Measurements from ENCODE around the gene FOXP1. TPM values are rescaled to one million over a fixed set of nuclear protein-coding genes. Genes with fewer than 3 reads are reported as not detected.

Gene FOXP1
- total RNA-seq, 4 donors from 2014 or later = 181 to 225 (median 205) TPM

DNA sequence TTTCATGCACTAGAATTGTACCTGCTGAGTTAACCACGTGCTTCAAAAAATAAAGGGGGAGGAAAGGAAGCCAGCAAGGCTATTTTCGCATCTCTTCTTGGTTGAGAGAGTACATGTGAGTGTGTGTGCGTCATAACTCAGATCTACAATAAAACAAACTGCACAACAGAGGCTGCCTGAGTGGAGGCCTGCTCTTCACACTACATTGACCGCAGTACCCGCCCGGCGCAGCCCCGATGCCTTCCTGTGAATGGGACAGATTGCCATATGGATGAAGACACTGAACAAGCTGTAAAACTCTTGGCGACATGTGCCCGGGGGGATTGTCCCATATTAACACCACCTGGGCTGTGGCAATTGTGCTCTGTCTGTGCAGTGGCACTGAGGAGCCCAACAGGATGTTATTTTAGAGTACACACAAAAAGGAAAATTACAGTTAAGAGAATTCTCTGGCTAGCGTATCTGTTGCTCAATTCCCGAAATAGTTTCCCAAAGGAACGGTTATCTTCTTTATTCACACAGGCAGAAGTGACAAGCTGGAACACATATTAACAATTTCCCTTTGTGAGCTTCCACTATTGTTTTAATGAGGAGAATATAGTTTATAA is 551.5 kb downstream of the FOXP1 start:
- no peaks in the 10 kb centered on the region for H3K27me3 ChIP-seq
- H3K4me3 ChIP-seq = peak overlapping the region in 2 of 4 donors; percentile 2 to 7
- intact Hi-C loops (cut with DNase I) = no loop called here
- DNase-seq (ENCODE audit: extremely low spot score) = peak; percentile 89
- H3K4me1 ChIP-seq = peaks cover 68 to 97% (median 88%) of the 10 kb centered on the region in 4 donors
- H3K9me3 ChIP-seq = no peaks in the 10 kb centered on the region
- H3K27ac ChIP-seq (replicated peaks in 1 of 4) = peak overlapping the region; percentile 66 to 77 (median 69)
- TF ChIP-seq POLR2AphosphoS5 (IDR thresholded peaks at IDR 0.05) = peak; percentile 26 to 47
- no peak for TF ChIP-seq POLR2A (IDR thresholded peaks at IDR 0.05; ENCODE audit: low read depth)
- peaks cover 0 to 35% (median 18%) of the 10 kb centered on the region in 4 donors for H3K36me3 ChIP-seq
- WGBS = 59% methylated on average over 11 of the region's 13 CpGs

DNA sequence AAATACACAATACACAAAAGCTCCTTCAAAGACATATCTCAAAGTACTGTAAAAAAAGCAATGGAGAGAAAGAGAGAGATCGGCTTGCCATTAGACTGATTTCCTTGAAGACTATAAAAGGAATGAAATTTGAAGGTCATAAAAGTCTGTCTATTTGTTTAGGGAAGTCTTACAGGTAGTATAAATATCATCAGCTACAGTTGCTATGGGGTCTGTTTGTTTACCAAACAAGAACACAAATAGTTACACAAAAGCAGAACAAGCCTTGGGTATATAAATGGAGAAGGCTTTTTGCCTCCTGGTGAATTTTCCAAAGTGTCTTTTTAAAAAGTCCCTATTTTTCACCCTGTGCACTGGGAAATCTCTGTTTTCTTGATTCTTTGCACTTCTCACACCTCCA is 552.3 kb downstream of the FOXP1 start:
- peak overlapping the region; percentile 66 to 77 (median 69) for H3K27ac ChIP-seq (replicated peaks in 1 of 4)

DNA sequence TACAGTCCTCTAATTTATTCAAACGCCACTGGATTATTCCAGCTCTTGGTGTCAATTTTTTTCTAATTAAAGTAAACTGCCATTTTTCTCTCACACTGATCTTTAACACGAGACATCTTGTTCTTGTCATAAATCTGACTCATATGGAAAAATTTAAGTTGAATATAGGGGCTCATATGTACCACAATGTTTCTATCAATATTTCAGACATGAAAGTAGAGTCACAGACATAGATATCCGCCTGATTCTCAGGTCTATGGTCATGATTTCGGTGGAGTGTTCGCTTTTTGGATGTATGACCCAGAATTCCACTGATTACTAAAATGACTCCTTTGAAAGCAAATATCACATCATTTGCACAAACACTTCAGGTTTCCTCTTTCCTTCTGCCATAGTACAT is 552.8 kb downstream of the FOXP1 start:
- intact Hi-C loops (cut with DNase I) = no loop called here
- Histone ChIP-seq H3K4me1 (peaks cover 72 to 97% (median 90%) of the 10 kb centered on the region in 4 donors), H3K36me3 (peaks cover 0 to 29% (median 12%) of the 10 kb centered on the region in 4 donors), H3K4me3 (no peak overlapping the region), H3K9me3 (no peaks in the 10 kb centered on the region), H3K27ac (replicated peaks in 1 of 4) (peak overlapping the region; percentile 66 to 77 (median 69)), H3K27me3 (no peaks in the 10 kb centered on the region)
- no peak for DNase-seq (ENCODE audit: extremely low spot score)
- WGBS = 66% methylated on average over 5 of the region's 5 CpGs
- TF ChIP-seq POLR2A (IDR thresholded peaks at IDR 0.05; ENCODE audit: low read depth) = no peak
- TF ChIP-seq POLR2AphosphoS5 (IDR thresholded peaks at IDR 0.05) = no peak
- TF ChIP-seq EP300 (IDR thresholded peaks at IDR 0.05) = no peak
- TF ChIP-seq, protein P1, sequence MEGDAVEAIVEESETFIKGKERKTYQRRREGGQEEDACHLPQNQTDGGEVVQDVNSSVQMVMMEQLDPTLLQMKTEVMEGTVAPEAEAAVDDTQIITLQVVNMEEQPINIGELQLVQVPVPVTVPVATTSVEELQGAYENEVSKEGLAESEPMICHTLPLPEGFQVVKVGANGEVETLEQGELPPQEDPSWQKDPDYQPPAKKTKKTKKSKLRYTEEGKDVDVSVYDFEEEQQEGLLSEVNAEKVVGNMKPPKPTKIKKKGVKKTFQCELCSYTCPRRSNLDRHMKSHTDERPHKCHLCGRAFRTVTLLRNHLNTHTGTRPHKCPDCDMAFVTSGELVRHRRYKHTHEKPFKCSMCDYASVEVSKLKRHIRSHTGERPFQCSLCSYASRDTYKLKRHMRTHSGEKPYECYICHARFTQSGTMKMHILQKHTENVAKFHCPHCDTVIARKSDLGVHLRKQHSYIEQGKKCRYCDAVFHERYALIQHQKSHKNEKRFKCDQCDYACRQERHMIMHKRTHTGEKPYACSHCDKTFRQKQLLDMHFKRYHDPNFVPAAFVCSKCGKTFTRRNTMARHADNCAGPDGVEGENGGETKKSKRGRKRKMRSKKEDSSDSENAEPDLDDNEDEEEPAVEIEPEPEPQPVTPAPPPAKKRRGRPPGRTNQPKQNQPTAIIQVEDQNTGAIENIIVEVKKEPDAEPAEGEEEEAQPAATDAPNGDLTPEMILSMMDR (IDR thresholded peaks at IDR 0.05) = no peak

More for the DNA sequence above, 552.3 kb downstream of the FOXP1 start:
- intact Hi-C loops (cut with DNase I) = no loop called here
- 32% methylated on average over 1 of the region's 1 CpG for WGBS
- no peak for DNase-seq (ENCODE audit: extremely low spot score)
- Histone ChIP-seq H3K9me3 (no peaks in the 10 kb centered on the region), H3K4me3 (no peak overlapping the region), H3K4me1 (peaks cover 72 to 97% (median 90%) of the 10 kb centered on the region in 4 donors), H3K36me3 (peaks cover 0 to 29% (median 14%) of the 10 kb centered on the region in 4 donors), H3K27me3 (no peaks in the 10 kb centered on the region)
- TF ChIP-seq, protein P1 (IDR thresholded peaks at IDR 0.05) = no peak
- no peak for TF ChIP-seq POLR2AphosphoS5 (IDR thresholded peaks at IDR 0.05)
- TF ChIP-seq POLR2A (IDR thresholded peaks at IDR 0.05; ENCODE audit: low read depth) = no peak
- no peak for TF ChIP-seq EP300 (IDR thresholded peaks at IDR 0.05)

DNA sequence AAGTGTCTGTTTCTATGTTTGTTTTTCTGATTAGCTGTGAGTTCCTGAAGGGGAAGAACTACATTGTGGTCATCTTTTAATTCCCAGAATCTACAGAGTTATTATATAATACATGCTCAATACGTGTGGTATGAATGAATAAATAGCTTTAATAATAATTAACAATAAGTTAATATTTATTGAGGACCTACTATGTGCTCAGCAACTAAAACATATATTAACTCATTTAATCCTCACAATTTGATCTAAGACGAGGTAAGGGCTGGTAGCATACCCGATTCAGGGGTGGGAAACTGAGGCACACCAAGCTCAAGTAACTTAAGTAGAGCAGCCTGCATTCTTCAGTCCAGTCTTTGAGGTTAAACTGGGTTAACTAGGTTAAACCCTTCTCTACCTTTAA is 553.8 kb downstream of the FOXP1 start:
- no peak for TF ChIP-seq POLR2A (IDR thresholded peaks at IDR 0.05; ENCODE audit: low read depth)
- TF ChIP-seq EP300 (IDR thresholded peaks at IDR 0.05) = no peak
- TF ChIP-seq, protein P1 (IDR thresholded peaks at IDR 0.05) = no peak
- no peak for TF ChIP-seq POLR2AphosphoS5 (IDR thresholded peaks at IDR 0.05)
- H3K9me3 ChIP-seq = no peaks in the 10 kb centered on the region
- 90% methylated on average over 3 of the region's 3 CpGs for WGBS
- DNase-seq (ENCODE audit: extremely low spot score) = no peak
- peak overlapping the region; percentile 66 to 77 (median 69) for H3K27ac ChIP-seq (replicated peaks in 1 of 4)
- intact Hi-C loops (cut with DNase I) = no loop called here
- H3K4me3 ChIP-seq = no peak overlapping the region
- H3K4me1 ChIP-seq = peaks cover 69 to 97% (median 90%) of the 10 kb centered on the region in 4 donors
- peaks cover 0 to 23% (median 9%) of the 10 kb centered on the region in 4 donors for H3K36me3 ChIP-seq
- no peaks in the 10 kb centered on the region for H3K27me3 ChIP-seq

DNA sequence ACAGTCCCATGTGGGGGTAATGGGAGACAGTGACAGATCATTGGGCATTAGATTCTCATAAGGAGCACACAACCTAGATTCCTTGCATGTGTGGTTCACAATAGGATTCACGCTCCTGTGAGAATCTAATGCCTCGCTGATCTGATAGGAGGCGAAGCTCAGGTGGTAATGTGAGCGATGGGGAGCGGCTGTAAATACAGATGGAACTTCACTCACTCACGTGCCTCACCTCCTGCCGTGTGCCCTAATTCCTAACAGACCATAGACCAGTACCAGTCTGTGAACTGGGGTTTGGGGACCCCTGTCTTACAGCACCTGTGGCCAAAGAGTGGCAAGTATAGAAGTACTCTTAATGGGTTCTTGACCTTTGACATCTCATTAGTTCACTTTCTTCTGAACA is 554.7 kb downstream of the FOXP1 start:
- no peak overlapping the region for H3K4me3 ChIP-seq
- no peaks in the 10 kb centered on the region for H3K9me3 ChIP-seq
- no peaks in the 10 kb centered on the region for H3K27me3 ChIP-seq
- TF ChIP-seq EP300 (IDR thresholded peaks at IDR 0.05) = no peak
- TF ChIP-seq, protein P1 (IDR thresholded peaks at IDR 0.05) = no peak
- no peak for TF ChIP-seq POLR2A (IDR thresholded peaks at IDR 0.05; ENCODE audit: low read depth)
- TF ChIP-seq POLR2AphosphoS5 (IDR thresholded peaks at IDR 0.05) = peak in 1 of 2 donors; percentile 11
- H3K27ac ChIP-seq (replicated peaks in 1 of 4) = peak overlapping the region; percentile 30 to 77 (median 66)
- 94% methylated on average over 7 of the region's 7 CpGs for WGBS
- peak; percentile 29 for DNase-seq (ENCODE audit: extremely low spot score)
- H3K36me3 ChIP-seq = peaks cover 0 to 14% (median 4%) of the 10 kb centered on the region in 4 donors
- peaks cover 61 to 97% (median 90%) of the 10 kb centered on the region in 4 donors for H3K4me1 ChIP-seq
- intact Hi-C loops (cut with DNase I) = no loop called here

All from esophagus muscularis mucosa (tissue), 4 donors.